ENCODE measurements around the gene SLC5A11.

SLC5A11 gene

DNA sequence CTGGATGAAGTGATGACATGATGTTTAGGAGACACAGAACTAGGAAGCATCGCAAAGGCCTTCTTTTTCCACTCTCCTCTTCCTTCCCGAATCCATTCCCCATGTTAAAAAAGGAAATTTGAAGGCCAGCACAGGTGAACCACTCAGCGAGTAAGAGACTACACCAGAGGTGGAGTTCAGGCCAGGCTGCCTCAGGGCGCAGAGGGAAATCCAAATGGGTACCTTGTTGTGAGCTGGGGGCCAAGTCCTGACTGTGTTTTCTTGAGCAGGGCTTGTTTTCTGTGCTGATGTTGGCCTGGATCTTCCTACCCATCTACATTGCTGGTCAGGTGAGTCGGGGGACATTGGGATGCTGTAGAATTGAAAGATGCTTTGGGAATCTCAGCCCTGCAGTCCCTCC lies 26.1 kb downstream of the SLC5A11 start:
- H3K4me3 ChIP-seq (replicated peaks; ENCODE audit: low read depth, low read length): no peak overlapping the region
- DNase-seq (ENCODE audit: extremely low read depth, low read depth): no peak
- no peak for TF ChIP-seq CTCF (IDR thresholded peaks at IDR 0.05; ENCODE audit: low read depth, low read length, missing control alignments)

- DNase-seq (ENCODE audit: extremely low read depth, low read depth): no peak
- no peak for TF ChIP-seq CTCF (IDR thresholded peaks at IDR 0.05; ENCODE audit: low read depth, low read length, missing control alignments)
- H3K4me3 ChIP-seq (replicated peaks; ENCODE audit: low read depth, low read length): no peak overlapping the region
Measured at GRCh38 chr16:24873028-24873427, 27.3 kb downstream of the SLC5A11 start.

DNA sequence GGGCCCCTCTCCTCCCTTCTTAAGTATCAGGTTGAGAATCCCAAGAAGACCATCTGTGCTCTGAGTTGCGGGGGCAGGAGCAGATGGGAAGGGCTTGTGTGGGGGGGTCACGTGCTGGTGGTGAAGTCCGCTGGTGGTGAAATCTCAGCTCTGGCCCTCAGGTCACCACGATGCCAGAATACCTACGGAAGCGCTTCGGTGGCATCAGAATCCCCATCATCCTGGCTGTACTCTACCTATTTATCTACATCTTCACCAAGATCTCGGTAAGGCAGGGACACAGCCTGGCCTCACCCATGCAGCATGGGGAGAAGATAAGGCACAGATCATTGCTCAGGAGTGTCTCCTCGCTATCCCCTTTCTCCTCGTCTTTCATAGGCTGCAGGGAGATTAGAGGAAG lies 29.7 kb downstream of the SLC5A11 start:
- no peak overlapping the region for H3K4me3 ChIP-seq (replicated peaks; ENCODE audit: low read depth, low read length)
- no peak for DNase-seq (ENCODE audit: extremely low read depth, low read depth)
- TF ChIP-seq CTCF (IDR thresholded peaks at IDR 0.05; ENCODE audit: low read depth, low read length, missing control alignments): no peak

GRCh38 chr16:24876231-24876630 lies 30.5 kb downstream of the SLC5A11 start:
- no peak overlapping the region for H3K4me3 ChIP-seq (replicated peaks; ENCODE audit: low read depth, low read length)
- no peak for DNase-seq (ENCODE audit: extremely low read depth, low read depth)
- no peak for TF ChIP-seq CTCF (IDR thresholded peaks at IDR 0.05; ENCODE audit: low read depth, low read length, missing control alignments)

DNA sequence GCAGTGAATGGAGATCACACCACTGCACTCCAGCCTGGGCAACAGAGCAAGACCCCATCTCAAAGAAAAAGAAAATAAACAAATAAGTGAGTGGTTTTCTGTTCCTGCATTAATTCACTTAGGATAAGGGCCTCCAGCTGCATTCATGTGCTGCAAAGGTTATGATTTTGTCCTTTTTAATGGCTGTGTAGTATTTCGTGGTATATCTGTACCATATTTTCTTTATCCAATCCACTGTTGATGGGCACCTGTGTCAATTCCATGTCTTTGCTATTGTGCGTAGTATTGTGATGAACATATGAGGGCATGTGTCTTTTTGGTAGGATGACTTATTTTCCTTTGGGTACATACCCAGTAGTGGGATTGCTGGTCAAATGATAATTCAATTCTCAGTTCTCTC lies 33.9 kb downstream of the SLC5A11 start:
- no peak for TF ChIP-seq CTCF (IDR thresholded peaks at IDR 0.05; ENCODE audit: low read depth, low read length, missing control alignments)
- no peak for DNase-seq (ENCODE audit: extremely low read depth, low read depth)
- no peak overlapping the region for H3K4me3 ChIP-seq (replicated peaks; ENCODE audit: low read depth, low read length)

DNA sequence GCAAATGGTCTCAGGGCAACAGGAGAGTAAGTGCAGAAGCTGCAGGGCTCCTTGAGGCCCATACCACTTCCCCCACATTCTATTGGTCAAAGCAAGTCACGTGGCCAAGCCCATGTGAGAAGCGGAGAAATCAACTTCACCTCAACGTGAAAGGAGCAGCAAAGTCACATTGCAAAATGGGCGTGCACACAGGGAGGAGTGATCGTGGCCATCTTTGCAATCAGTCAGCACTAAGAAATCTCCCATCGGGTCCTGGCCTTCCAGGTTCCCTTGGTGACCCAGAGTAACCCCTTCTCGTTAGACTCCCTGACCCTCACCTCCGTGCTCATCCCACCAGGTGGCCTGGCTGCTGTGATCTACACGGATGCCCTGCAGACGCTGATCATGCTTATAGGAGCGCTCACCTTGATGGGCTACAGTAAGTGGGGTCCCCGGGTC lies 38.0 kb downstream of the SLC5A11 start:
- TF ChIP-seq CTCF (IDR thresholded peaks at IDR 0.05; ENCODE audit: low read depth, low read length, missing control alignments): no peak
- no peak for DNase-seq (ENCODE audit: extremely low read depth, low read depth)
- no peak overlapping the region for H3K4me3 ChIP-seq (replicated peaks; ENCODE audit: low read depth, low read length)

DNA sequence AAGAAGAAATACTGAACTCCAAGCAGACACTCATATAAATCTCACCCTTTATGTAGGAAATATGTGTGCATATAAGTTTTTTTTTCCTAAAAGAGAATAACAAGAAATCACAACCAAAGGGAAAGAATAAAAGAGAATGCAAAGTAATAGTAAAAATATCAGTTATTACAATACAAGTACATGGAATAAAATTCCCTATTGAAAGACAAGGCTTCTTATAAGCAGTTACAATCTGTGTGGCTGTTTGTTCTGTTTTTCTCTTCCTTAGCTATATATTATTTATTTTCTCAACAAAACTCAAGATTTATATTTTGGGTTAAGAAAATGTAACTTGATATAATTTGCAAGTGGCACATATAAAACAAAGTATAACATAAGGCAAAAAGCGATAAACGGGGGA lies 41.7 kb downstream of the SLC5A11 start:
- DNase-seq (ENCODE audit: extremely low read depth, low read depth): no peak
- H3K4me3 ChIP-seq (replicated peaks; ENCODE audit: low read depth, low read length): no peak overlapping the region
- TF ChIP-seq CTCF (IDR thresholded peaks at IDR 0.05; ENCODE audit: low read depth, low read length, missing control alignments): no peak

All from HFF-Myc (cell line).